AG08396 (cell line): ENCODE measurements around the gene HUNK.
"Not testable (repeated sequence)": the region's sequence is repeated elsewhere in the genome, so short reads cannot be mapped to it uniquely, and the experiment has no call there.

Experiments used
- DNase-seq: peaks from one replicate; pipeline ENCODE4 v3.0.0; 2012; ENCODE audit warnings: low spot score, mixed read lengths

The HUNK gene

DNA sequence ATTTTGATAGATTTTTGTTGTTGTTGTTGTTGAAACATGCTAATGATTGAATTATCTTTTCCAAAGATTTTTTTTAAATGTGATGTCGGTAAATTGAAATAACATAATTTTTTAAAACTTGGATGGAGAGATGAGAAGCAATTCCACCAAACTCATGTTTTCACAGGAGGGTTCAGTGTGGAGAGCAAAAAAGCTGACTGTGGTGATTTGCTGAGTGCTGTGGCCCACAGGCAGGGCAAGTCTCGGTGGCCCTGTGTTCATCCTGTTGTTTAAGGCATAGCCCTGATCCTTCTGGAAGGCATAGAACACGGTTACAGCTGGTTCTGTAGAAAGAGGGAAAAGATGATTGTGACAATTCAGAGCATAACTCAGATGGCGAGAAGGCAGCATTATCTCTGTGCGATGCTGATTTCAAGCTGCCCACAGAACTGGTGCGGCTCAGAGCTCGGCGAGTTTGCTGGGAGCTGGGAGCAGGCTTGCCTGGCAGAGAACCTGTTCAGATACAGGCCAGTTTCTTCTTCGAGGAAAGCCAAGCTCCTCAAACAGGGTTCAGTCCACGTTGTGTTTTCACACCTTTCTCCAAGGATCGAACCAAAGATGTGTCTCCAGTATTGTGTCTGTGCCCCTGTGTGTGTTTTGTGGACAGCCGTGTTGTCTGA, 127.1 kb downstream of the HUNK start:
- no peak for DNase-seq

DNA sequence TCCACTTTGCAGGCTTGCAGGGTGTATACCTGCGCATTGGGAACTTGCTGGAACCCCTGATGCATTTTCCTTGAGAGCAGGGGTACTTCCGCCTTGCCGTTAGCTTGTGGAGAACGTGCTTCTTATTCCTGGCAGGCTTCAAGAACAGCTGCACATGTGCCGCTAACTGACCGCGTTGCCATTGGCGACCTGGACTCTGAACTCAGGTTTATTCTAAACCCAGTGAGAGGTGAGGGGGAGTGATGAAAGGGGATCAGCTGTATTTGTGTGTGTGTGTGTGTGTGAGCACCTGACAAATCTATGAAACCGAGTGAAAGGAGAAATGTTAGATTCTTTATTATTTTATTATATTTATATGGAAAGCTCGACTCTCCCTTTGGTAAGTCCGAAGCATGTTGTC, 128.6 kb downstream of the HUNK start:
- DNase-seq: no peak

DNA sequence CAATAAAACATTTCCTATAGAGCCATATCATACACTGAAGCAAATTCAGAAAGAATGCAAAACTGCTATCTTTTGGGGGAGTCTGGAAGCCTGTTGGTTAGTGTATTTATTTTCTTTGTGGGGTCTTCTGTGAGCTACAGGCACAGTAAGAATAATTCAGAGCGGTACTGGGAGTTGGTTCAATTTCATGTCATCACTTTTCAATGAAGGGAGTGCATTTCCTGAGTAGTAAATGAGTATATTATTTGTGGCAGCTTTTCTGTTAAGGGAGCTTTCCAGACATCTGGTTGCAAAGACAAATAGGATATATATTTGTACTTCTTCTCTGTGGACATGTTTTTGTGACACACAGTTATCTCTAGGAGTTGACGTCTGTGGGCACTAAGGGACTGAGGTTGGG, 130.6 kb downstream of the HUNK start:
- no peak for DNase-seq

DNA sequence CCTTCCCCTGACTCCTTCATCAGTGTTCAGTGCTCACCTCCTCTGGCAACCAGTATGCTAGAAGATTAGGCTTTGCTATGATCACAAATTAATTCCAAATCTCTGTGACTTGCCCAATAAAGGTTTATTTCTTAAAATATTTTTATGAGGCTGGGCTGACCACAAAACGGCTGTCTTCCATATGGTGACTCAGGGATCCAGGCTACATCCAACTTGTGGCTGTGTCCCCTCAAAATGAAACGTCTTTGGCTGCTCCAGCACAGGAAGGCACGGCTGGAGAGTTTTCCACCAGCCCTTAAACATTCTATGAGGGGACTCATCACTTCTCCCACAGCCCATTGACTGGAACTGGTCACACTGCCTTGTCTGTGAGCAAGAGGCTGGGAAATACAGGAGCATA, 131.5 kb downstream of the HUNK start:
- DNase-seq: no peak

DNA sequence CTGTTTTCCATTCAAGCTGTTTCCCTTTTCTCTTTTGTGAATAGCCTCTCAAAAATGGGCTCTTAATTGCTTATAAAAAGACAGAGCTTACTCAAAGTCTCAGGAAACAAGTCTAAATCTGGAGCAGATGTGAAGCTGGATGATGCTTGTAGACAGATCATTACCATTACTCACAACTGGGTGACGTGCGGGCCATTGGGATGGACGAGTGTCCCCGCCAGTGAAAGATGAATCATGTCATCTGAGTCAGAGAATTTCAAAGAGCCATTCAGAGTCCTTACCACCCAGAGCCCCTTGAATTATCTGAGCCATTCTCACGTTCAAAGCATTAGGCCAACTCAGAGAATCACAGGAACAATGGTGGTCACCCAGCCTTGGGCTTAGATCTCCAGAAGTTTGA, 134.6 kb downstream of the HUNK start:
- DNase-seq: peak; percentile 14

DNA sequence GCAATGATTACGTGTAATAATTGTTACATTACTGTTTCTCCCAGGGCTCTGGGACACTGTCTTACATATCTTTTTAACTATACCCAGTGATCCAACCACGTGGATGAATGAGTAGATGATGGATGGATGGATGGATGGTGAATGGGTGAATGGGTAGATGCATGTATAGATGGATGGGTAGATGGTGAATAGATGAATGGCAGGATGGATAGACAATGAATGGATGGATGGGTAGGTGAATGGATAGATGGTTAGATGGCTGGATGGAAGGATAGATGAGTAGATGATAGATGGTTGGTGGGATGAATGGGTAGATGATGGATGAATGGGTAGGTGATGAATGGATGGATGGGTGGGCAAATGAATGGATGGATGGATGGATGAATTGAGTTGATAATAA, 135.9 kb downstream of the HUNK start:
- no peak for DNase-seq

DNA sequence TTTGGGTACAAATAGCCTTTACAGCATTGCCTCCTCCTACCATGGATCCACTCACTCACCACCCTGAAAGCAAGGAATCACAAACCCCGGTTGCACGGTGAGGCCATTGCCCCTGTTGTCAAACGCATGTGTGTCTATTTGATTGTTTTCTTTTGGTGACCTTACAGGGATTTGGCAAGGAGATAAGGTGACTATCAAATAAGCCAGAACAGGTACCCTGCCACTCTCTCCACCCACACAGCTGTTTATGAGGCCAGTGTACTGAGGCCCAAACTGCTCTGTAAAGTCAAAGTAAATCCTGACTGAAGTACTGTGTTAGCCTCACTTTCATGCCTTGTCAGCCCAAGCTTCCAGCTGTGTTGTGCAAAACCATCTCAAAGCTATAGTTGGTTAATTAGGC, 136.4 kb downstream of the HUNK start:
- DNase-seq: no peak

DNA sequence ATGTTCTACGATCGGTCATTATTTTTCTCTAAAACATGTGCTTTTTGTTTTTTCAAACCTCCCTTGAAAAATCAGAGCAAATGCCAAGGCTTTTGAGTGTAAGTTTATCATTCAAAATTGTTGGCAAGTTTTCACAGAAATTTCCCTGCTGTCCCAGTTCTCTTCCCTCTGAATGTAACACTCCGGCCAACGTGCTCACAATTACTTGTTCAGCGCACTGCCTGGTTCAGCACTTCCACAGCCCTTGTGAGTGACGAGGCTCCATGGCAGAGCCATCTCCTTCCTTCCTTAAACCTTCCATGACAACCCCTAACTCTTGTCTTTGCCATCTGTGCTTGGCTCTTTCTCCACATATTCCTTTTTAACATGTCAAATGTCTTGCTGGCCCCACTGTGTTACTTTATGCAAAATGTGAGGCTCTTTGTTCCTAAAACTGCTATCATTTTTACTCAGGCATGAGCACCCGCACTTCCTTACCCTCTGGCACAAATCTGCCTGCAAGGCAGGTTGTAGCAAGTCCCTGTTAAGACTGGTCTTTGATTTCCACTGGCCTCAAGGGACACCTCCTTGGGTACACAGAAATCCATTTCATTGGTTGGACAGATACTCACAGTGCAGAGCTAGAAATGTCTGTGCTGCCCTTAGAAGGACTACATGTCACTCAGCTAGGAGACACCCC, 142.8 kb downstream of the HUNK start:
- no peak for DNase-seq

DNA sequence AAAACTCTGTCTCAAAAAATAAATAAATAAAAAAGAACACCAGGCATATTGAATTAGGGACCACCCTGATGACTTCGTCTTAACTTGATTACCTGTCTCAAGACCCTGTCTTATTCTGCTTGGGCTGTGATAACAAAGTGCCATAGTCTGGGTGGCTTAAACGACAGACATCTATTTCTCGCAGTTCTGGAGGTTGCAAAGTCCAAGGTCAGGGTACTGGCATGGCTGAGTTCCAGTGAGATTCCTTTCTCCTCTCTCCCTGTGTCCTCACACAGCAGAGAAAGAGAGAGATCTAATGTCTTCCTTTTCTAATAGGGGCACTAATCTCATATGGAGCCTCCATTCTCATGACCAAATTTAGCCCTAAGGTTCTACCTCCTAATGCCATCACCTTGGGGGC, 145.6 kb downstream of the HUNK start:
- no peak for DNase-seq

DNA sequence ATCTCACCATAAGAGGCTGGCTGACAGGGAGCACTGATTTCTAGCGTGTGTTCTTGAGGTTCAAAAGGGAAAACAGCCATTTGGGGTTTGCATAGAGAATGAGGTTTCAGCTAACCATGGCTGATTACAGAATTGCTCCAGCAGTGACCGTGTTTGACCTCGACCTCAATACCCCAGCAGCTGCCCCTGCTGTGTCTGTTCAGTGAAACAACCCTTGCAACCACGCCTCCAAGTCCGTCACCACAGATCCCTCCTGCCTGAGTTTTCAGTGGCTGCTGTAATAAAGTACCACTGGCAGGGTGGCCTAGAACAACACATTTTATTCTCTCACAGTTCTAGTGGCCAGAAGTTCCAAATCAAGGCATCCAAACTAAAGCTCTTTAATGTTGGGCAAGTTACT, 147.7 kb downstream of the HUNK start:
- no peak for DNase-seq

DNA sequence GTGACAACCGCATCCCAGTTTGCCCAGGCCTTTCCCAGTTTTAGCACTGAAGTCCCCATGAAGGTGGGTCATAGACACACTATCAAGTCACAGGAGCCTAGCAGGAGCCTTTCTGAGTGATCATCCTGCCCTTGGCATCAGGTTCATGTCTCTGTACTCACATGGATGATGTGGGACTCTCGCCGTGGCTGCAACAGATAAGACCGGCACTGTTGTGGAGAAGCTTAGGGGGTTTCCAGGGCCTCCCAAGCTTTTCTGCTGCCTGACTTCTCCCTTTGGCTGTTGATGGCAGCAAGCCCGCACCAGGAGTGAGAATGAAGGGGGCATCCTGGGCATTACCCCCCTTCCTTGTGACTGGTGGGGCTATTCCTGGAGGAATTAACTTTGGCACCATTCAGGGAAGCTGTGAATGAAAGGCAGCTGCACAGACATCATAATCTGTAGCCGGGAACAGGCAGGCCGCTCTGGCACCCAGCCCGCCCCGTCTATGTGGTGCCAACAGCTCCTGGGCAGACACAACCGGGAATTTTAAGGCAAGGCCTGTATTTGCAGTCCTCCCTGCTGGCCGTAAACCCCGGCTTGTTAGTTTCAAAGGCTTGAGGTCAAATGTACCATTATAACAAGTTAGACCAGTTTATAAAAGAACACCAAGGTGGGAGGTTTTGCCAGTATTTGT, 148.6 kb downstream of the HUNK start:
- DNase-seq: no peak

DNA sequence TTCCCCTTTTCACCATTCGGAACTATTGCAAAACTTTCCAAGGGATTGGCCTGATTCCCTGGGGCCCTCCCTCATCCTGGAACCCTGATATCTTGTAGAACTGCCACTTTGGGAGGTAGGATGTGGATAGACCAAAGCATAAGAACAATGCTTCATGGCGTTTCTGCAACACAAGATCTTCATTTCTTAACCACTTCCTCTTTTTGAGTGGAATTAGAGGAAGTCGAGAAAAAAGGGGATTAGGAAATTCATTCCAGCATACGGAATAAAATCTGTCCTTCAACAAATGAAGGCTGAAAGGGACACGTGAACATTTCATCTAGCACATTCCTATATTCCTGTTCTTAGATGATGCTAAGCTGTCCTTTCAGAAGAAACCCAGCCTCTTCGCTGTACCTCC, 149.3 kb downstream of the HUNK start:
- DNase-seq: no peak

DNA sequence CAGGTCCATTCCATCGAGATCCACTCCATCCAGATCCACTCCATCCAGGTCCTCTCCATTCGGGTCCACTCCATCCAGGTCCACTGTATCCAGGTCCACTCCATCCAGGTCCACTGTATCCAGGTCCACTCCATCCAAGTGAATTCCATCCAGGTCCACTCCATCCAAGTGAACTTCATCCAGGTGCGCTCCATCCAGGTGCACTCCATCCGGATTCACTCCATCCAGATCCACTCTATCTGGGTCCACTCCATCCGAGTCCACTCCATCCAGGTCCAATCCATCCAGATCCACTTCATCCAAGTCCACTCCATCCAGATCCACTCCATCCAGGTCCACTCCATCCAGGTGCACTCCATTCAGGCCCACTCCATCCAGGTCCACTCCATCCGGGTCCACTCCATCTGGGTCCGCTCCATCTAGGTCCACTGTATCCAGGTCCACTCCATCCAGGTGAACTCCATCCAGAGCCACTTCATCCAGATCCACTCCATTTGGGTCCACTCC, 157.4 kb downstream of the HUNK start:
- no peak for DNase-seq

DNA sequence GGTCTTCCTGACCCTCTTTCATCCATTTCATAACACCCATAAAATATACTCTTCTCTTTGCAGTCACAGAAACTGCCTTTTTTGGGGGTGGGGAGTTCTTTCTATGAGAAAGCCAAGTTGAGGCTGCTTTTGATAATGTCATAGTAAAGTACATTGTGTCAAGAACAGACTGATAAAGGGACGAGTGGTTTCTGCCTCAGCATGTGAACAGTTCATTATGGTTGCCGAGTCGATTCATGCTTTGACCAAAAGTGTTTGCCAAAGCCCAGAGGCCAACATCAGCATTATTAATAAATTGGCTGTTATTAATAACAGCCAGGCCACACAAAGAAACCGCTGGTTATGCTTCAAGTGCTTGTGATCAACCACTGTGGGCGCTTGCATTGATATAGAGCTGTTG, 162.0 kb downstream of the HUNK start:
- DNase-seq: no peak

DNA sequence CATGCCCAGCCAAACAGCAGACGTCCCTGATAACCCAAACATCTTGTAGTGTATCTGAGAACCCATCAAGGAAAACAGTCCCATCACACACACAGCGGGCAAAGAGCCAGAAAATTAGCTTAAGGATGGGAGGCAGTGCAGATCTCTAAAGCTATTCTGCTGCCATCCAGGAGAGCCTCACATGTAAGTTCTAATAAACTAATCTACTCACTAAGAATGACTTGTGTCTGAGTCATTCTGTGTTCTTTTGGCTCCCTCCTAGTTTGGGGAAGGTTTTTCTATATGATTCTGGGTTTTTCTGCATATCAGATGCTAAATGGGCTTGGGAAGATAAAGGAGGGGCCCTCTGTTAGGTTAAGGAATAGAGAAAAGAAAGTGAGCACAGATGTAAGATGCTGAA, 162.8 kb downstream of the HUNK start:
- no peak for DNase-seq

DNA sequence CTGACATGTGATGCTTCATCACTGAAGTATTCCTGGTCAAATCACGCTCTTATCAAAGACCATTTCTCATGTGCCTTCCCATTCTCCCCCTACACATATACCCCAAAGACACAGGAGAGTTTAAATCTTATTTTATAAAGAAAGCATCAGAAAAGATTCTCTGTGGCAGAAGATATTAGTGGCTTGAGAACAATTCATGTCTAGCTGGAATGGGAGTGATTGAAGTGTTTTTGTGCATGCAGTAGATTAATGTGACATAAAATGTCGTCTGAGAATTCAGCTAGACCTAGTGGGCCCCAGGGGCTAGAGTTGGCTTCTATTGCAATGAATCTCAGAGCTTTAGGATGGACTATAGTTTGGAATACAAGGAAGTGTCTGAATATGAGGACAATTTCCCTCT, 163.9 kb downstream of the HUNK start:
- no peak for DNase-seq

DNA sequence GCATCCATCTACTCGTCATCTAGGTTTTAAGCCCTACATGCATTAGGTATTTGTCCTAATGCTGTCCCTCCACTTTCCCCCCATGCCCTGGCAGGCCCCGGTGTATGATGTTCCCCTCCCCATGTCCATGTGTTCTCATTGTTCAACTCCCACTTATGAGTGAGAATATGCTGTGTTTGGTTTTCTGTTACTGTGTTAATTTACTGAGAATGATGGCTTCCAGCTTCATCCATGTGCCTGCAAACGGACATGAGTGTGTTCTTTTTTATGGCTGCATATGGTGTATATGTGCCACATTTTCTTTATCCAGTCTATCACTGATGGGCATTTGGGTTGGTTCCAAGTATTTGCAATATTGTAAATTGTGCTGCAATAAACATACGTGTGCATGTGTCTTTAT, 165.9 kb downstream of the HUNK start:
- not testable (repeated sequence) for DNase-seq

DNA sequence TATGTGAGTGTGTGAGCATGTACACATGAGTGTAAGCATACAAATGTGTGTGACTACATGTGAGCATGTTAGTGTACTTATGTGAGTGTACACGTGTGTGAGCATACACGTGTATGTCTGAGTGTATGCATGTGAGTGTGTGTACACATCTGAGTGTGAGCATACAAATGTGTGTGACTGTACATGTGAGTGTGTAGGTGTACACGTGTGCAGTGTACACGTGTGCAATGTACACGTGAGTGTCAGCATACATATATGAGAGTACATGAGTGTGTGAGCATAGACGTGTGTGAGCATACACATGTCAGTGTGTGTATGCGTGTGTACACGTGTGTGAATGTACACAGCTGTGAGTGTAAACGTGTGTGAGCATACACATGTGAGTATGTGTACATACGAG, 170.6 kb downstream of the HUNK start:
- DNase-seq: no peak

DNA sequence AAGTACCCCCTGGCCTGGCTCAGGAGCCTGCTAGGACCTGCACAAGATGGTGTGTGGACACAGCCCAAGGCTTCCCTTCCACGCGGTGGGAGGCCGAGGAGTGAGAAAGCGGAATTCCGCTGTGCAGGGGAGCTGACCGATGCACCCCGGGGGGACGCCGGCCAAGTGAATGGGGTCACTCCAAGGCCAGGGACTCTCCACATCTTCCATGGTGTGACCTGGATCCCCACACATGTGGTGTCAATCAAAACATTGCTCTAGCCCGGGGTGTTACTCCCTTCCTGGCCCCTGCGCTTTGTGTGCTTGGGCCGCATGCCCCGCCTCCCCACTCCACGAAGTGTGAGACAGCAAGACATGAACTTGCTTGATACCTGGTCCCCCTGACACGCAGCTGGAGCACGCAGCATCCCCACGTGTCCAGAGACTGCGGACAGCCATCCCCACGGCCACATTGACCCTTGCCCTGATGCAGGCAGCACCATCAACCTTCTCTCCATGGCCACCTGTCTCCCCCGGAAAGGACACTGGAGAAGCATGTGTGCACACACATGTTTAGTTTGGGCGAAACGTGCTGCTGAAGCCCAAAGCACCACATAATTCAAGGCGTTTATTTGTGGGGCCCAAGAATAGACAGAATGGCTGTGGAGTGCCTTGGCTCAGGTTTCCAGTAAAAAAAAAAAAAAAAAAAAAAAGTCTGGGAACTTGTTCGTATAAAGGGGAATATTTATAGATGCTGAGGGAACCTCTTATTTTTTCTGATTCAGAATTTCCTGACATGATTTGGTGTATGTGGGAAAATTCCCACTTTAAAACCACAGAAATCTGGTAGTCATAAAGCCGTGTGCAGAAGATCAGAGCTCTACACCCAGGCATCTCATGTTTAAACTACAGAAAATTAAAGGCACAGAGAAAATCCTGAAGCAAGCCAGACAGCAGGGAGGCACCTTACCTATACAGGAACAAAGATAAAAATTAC, 171.7 kb downstream of the HUNK start:
- no peak for DNase-seq

DNA sequence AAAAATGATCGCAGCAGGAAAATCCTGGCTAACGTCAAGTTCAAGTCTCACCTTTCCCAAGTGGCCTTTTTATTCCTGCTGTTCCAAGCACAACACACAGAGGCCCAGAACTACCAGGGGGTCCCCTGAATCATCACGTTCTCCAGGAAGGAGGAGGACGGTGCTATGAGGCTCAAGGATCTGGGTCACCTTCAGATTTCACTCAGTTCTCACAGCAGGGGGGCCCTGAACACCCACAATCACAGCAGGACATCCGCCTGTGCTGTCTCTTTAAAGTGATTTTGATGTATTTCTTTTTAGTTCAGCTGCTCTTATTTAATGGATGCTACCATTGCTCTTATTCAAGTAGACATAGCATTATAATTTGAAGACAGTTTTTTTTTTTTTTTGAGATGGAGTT, 173.4 kb downstream of the HUNK start:
- no peak for DNase-seq

DNA sequence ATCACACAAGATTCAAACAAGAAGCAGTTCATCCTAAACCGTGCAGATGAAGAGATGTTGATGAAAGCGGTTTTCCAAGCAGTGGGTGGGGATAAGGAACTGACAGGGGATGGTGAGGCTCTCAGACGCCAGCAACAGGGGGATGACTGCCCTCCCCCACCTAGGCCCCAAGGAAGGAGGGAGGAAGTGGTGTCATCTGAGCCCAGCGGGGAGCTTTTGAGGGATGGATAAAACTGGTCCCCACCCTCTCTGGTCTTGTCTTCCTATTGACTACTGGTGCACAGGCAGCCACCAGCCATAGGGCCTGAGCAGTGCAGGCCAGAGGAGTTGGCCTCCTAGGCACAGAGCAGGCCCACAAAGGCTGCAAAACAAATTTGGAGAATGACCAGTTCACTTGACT, 175.5 kb downstream of the HUNK start:
- DNase-seq: no peak
